SJCRH30 (cell line): ENCODE data around the gene SLC35D3. TPM values are rescaled to one million over a fixed set of nuclear protein-coding genes. Genes with fewer than 3 reads are reported as not detected.
"Not testable (repeated sequence)": the region's sequence is repeated elsewhere in the genome, so short reads cannot be mapped to it uniquely, and the experiment has no call there.

ENCODE experiments used
- DNase-seq, 2 experiments: peaks; one replicate each; pipeline ENCODE4 v3.0.0-alpha.2; 2015 to 2020
- H3K27ac ChIP-seq: fragments of 250-450 bp; sonication (Bioruptor Pico); 2 replicates; pipeline ENCODE4 v1.5.1; 2020; ENCODE audit warnings: mild to moderate bottlenecking, moderate library complexity
- H3K27me3 ChIP-seq: fragments of 250-450 bp; sonication (Bioruptor Pico); 2 replicates; pipeline ENCODE4 v1.5.1; 2020; ENCODE audit warnings: mild to moderate bottlenecking, moderate library complexity
- H3K36me3 ChIP-seq: fragments of 250-450 bp; sonication (Bioruptor Pico); 2 replicates; pipeline ENCODE4 v1.5.1; 2020; ENCODE audit warnings: mild to moderate bottlenecking, moderate library complexity
- H3K4me1 ChIP-seq: fragments of 250-450 bp; sonication (Bioruptor Pico); 2 replicates; pipeline ENCODE4 v1.5.1; 2020; ENCODE audit warnings: mild to moderate bottlenecking, moderate library complexity
- H3K4me3 ChIP-seq: fragments of 250-450 bp; sonication (Bioruptor Pico); 2 replicates; pipeline ENCODE4 v1.5.1; 2020; ENCODE audit warnings: mild to moderate bottlenecking, moderate library complexity
- H3K9me3 ChIP-seq: fragments of 250-450 bp; sonication (Bioruptor Pico); replicated peaks from 2 replicates; pipeline ENCODE4 v1.5.1; 2020; ENCODE audit warnings: mild to moderate bottlenecking, moderate library complexity
- total RNA-seq: library from RNA; depleted of rRNA; stranded (reverse); fragments of >200 nt; shearing (Covaris generic); gene quantifications from 2 replicates; pipeline ENCODE4 v1.2.3, GENCODE V29; 2014; rRNA removed

SLC35D3 gene
- total RNA-seq, 1 experiment from 2014 or later, result 0.06 TPM

DNA sequence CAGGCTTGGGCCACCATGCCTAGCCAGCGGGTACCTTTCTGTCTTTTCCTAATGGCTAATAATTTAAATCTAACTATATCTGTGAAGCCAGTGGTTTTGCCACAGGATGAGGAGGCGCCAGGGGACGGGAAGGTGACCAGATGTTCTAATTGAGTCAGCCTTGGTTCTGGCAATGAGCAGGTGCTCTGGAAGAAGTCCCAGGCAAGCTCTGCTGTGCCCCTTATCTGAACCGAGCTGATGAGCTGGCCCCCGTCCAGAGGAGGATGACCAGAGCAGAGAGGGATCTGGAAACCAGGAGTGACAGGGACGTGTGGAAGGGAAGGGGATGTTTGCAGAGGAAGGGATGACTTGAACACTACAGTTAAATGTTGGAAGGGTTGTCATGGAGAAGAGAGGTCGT lies 46.7 kb downstream of the SLC35D3 start:
- Histone ChIP-seq H3K4me3 (no peak overlapping the region), H3K9me3 (no peaks in the 10 kb centered on the region), H3K36me3 (no peaks in the 10 kb centered on the region), H3K4me1 (peaks cover 10% of the 10 kb centered on the region), H3K27ac (no peak overlapping the region), H3K27me3 (no peaks in the 10 kb centered on the region)
- peak; percentile 52 to 63 for DNase-seq

DNA sequence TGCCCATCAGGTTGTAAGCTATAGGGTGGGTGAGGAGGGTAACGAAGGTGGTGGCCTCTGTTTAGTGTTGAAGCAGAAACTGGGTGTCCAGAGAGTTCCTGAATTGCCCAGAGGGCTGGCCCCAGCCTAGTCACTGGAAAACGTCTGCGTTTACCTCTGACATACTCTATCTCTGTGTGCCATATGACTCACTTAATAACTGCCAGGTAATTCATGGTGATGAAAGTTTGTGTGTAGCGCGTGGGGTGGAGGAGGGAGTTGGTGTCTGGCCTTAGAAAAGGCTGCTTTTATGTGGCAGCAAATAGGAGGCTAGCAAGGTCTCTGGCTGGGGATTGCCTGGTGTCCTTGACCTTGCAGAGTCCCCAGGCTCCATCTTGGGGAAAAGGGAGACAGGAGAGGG lies 47.3 kb downstream of the SLC35D3 start:
- peaks cover 7% of the 10 kb centered on the region; the same call in 1 of the 2 replicates for H3K4me1 ChIP-seq
- no peak overlapping the region for H3K27ac ChIP-seq
- DNase-seq, result no peak
- H3K36me3 ChIP-seq, result no peaks in the 10 kb centered on the region
- H3K4me3 ChIP-seq, result no peak overlapping the region
- no peaks in the 10 kb centered on the region for H3K27me3 ChIP-seq
- no peaks in the 10 kb centered on the region for H3K9me3 ChIP-seq

DNA sequence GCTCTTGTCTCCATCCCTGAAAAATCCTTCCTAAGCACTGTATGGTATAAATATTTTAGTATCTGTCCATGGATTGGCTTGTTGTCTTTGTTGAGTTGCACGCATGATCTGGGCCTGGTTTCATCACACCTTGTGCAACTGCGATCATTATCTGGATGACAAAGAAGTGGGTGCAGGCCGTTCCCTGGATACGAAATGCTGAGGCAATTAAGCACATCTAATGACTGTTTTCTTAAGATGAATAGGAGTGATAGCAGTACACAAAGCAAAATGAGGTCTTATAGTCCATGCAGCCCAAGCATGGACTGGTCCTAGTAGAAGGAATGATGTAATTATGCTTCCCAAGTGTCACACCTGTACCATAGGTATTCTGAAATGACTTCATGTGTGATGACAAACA lies 47.8 kb downstream of the SLC35D3 start:
- Histone ChIP-seq H3K27me3 (no peaks in the 10 kb centered on the region), H3K9me3 (no peaks in the 10 kb centered on the region), H3K4me3 (no peak overlapping the region), H3K36me3 (no peaks in the 10 kb centered on the region), H3K27ac (no peak overlapping the region), H3K4me1 (peaks cover 7% of the 10 kb centered on the region; the same call in 1 of the 2 replicates)
- DNase-seq, result no peak

DNA sequence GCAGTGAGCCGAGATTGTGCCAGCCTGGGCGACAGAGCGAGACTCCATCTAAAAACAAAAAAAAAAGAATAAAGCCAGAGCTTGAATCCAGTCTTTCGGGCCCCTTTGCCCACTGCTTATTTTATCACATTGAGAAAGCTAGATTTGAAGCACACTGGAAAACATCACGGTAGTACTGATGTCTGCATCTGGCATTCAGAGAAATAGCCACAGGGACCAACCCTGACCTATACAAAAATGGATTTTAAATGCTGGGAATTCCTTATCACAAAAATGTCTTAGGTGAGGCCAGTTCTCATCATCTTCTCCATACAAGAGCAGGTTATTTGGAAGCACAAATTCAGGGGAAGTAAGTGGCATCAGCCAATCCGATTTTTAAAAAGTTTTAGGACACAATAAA lies 49.5 kb downstream of the SLC35D3 start:
- H3K4me3 ChIP-seq, result no peak overlapping the region
- DNase-seq, result no peak
- H3K9me3 ChIP-seq, result no peaks in the 10 kb centered on the region
- no peak overlapping the region for H3K27ac ChIP-seq
- H3K27me3 ChIP-seq, result no peaks in the 10 kb centered on the region
- H3K36me3 ChIP-seq, result no peaks in the 10 kb centered on the region
- peaks cover 7% of the 10 kb centered on the region; the same call in 1 of the 2 replicates for H3K4me1 ChIP-seq

DNA sequence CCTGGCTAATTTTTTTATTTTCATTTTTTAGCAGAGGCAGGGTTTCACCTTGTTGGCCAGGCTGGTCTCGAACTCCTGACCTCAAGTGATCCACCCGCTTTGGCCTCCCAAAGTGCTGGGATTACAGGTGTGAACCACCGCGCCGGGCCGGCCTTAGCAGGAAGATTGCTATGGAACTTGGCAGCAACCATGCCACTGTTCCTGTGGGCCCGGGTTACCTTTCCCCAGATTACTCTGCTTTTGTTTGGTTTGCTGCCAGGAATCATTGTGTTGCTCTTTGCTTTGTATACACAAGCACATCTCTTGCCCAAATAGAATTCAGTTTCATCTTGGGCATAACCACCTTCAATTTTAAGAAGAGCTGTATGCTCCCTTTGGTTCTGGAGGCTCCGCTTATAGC lies 51.7 kb downstream of the SLC35D3 start:
- not testable (repeated sequence) for H3K27me3 ChIP-seq, H3K36me3 ChIP-seq, H3K4me3 ChIP-seq, H3K27ac ChIP-seq, DNase-seq, H3K4me1 ChIP-seq, H3K9me3 ChIP-seq

Other genes starting within 250 kb of the SLC35D3 start
- gene MAP3K5, start 129.8 kb upstream of the SLC35D3 start, total RNA-seq, result 15.2 and 15.9 TPM in 2 replicates
- gene PEX7, start 99.7 kb upstream of the SLC35D3 start, total RNA-seq, result 3.6 and 3.9 TPM in 2 replicates
- 0.13 and 0.22 TPM in 2 replicates for gene IL20RA, start 122.7 kb downstream of the SLC35D3 start, total RNA-seq